ENCODE results near the gene RGS6.

GRCh38 chr14:71942904-71943694, 10.9 kb downstream of the RGS6 start:
- no peak for TF ChIP-seq CTCF (IDR thresholded peaks at IDR 0.05)
- no peak for TF ChIP-seq POLR2A (IDR thresholded peaks at IDR 0.05)
- TF ChIP-seq POLR2AphosphoS5 (IDR thresholded peaks at IDR 0.05), result no peak

Measured in breast epithelium (tissue), 3 donors.